ENCODE results near the gene C3orf70. TPM values are rescaled to one million over a fixed set of nuclear protein-coding genes. Genes with fewer than 3 reads are reported as not detected.
A peak's percentile ranks its signal among the peaks of the same experiment; 100 is the strongest.

C3orf70 gene
- total and polyA plus RNA-seq, 11 donors: 0.53 to 2.9 (median 2.0) TPM

- intact Hi-C loops (cut with DNase I): loop anchor here in 1 of 10 donors (10.0 kb wide), 1 partner anchor 129 kb away; no protein-coding TSS in a partner anchor
- ATAC-seq: no peak
- H3K27ac ChIP-seq: peak overlapping the region in 10 of 12 donors; percentile 41 to 82 (median 70)
These were observed 106.7 kb downstream of the C3orf70 start for GRCh38 chr3:185046164-185046515.

GRCh38 chr3:185042312-185043050, 110.4 kb downstream of the C3orf70 start:
- ATAC-seq: no peak
- intact Hi-C loops (cut with DNase I): loop anchor here in 1 of 10 donors (10.0 kb wide), 1 partner anchor 132 kb away; no protein-coding TSS in a partner anchor

More at GRCh38 chr3:185046164-185046515, 106.7 kb downstream of the C3orf70 start:
- Histone ChIP-seq H3K4me1 (peaks cover 0 to 38% (median 27%) of the 10 kb centered on the region in 12 donors), H3K9me3 (no peaks in the 10 kb centered on the region), H3K36me3 (peaks cover 0 to 32% (median 27%) of the 10 kb centered on the region in 9 donors), H3K27me3 (no peaks in the 10 kb centered on the region), H3K4me3 (no peak overlapping the region)
- no peak for TF ChIP-seq CTCF (IDR thresholded peaks at IDR 0.05)
- TF ChIP-seq POLR2A (IDR thresholded peaks at IDR 0.05): no peak
- DNase-seq: no peak
- WGBS, 4 donors: 11 to 37% (median 18%) methylated on average over 1 of the region's 1 CpG

DNA sequence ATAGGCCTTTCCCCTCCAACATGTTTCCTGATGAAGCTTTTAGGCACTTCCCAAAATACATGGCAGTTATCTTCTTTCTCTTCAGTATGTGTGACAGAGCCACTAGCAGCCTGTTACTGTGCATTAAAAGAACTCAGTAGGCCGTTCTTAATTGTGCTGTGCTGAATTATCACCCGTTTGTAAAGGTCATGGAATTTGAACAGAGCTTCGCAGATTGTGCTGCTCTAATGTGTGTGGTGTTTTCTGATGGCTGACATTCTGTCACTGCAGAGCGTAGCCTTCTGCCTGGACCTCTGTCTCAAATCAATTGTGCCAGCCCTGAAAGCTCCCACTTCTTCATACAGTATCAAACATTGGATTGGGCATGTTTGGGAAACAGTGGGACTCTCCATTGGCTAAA, 111.3 kb downstream of the C3orf70 start:
- peaks cover 0 to 34% (median 23%) of the 10 kb centered on the region in 12 donors for H3K4me1 ChIP-seq
- no peak overlapping the region for H3K4me3 ChIP-seq
- TF ChIP-seq POLR2A (IDR thresholded peaks at IDR 0.05) (no peak), CTCF (IDR thresholded peaks at IDR 0.05) (no peak)
- peak; percentile 38 to 90 (median 77) for ATAC-seq
- H3K27ac ChIP-seq: peak overlapping the region in 3 of 12 donors; percentile 3 to 20 (median 13)
- intact Hi-C loops (cut with DNase I): loop anchor here in 1 of 10 donors (10.0 kb wide), 1 partner anchor 133 kb away; no protein-coding TSS in a partner anchor
- no peaks in the 10 kb centered on the region for H3K36me3 ChIP-seq
- no peaks in the 10 kb centered on the region for H3K27me3 ChIP-seq
- DNase-seq: no peak
- 66 to 81% (median 70%) methylated on average over 4 of the region's 4 CpGs for WGBS, 4 donors
- H3K9me3 ChIP-seq: peaks cover 0 to 14% (median 5%) of the 10 kb centered on the region in 12 donors

More at GRCh38 chr3:185042312-185043050, 110.4 kb downstream of the C3orf70 start:
- no peak for TF ChIP-seq CTCF (IDR thresholded peaks at IDR 0.05)
- TF ChIP-seq POLR2A (IDR thresholded peaks at IDR 0.05): no peak
- whole genome bisulfite sequencing, 4 donors: 63 to 77% (median 75%) methylated on average over 7 of the region's 7 CpGs
- H3K9me3 ChIP-seq: peaks cover 0 to 5% (median 0%) of the 10 kb centered on the region in 12 donors
- no peaks in the 10 kb centered on the region for H3K36me3 ChIP-seq
- H3K27ac ChIP-seq: peak overlapping the region in 2 of 12 donors; percentile 3 to 13
- H3K4me1 ChIP-seq: peaks cover 0 to 38% (median 27%) of the 10 kb centered on the region in 12 donors
- H3K27me3 ChIP-seq: no peaks in the 10 kb centered on the region
- H3K4me3 ChIP-seq: no peak overlapping the region
- DNase-seq: no peak

GRCh38 chr3:185040425-185040824, 112.4 kb downstream of the C3orf70 start:
- no peak overlapping the region for H3K4me3 ChIP-seq
- DNase-seq (no peak), ATAC-seq (no peak)
- peaks cover 0 to 20% (median 6%) of the 10 kb centered on the region in 12 donors for H3K9me3 ChIP-seq
- H3K27me3 ChIP-seq: no peaks in the 10 kb centered on the region
- no peak overlapping the region for H3K27ac ChIP-seq
- H3K4me1 ChIP-seq: peaks cover 0 to 23% (median 12%) of the 10 kb centered on the region in 12 donors
- H3K36me3 ChIP-seq: no peaks in the 10 kb centered on the region
- intact Hi-C loops (cut with DNase I): loop anchor here in 1 of 10 donors (10.0 kb wide), 1 partner anchor 134 kb away; no protein-coding TSS in a partner anchor
- WGBS, 4 donors: 87 to 93% (median 91%) methylated on average over 1 of the region's 1 CpG
- no peak for TF ChIP-seq POLR2A (IDR thresholded peaks at IDR 0.05)
- TF ChIP-seq CTCF (IDR thresholded peaks at IDR 0.05): no peak

All from heart left ventricle (tissue), 16 donors.